GM19438 (cell line): Measurements from ENCODE around the gene LCMT1.
"Not testable (repeated sequence)": the region's sequence is repeated elsewhere in the genome, so short reads cannot be mapped to it uniquely, and the experiment has no call there.

Source experiments
- ATAC-seq: cut with Tn5 transposase; IDR thresholded peaks from one replicate; pipeline ENCODE4 v1.9.1; 2021; ENCODE audit warnings: low read depth; ENCODE audit not compliant: unreplicated experiment

Gene LCMT1

GRCh38 chr16:25111403-25112166 is at the start of gene LCMT1:
Gene LCMT1, plus strand, starts transcription at chr16:25111742. Its CDS starts 142 bp downstream, at chr16:25111884.
- peak; percentile 94 for ATAC-seq

GRCh38 chr16:25063102-25063501 is 48.4 kb upstream of the LCMT1 start:
- ATAC-seq = no peak

GRCh38 chr16:25063865-25064264 is 47.7 kb upstream of the LCMT1 start:
- ATAC-seq = no peak

- not testable (repeated sequence) for ATAC-seq
These were observed 47.3 kb upstream of the LCMT1 start for GRCh38 chr16:25064281-25064680.

DNA sequence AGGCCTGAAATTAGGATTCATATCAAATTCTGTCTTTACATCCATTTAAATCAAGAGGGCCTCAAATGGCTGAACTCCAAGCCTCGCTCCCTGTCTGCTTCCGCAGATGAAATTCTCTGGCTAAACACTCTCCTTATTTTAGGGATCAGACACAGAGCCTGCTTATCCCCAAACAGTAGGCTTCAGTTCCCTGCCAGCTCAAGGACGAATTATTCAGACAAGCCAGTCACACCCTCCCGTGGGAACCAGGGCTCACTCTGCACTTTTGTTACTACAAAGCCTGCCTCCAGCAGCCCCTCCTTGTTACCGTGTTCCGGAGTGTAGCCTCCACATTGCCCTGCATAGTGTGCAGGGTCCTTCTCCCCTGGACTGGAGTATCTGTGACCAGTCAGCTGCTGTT is 46.6 kb upstream of the LCMT1 start:
- ATAC-seq = no peak

DNA sequence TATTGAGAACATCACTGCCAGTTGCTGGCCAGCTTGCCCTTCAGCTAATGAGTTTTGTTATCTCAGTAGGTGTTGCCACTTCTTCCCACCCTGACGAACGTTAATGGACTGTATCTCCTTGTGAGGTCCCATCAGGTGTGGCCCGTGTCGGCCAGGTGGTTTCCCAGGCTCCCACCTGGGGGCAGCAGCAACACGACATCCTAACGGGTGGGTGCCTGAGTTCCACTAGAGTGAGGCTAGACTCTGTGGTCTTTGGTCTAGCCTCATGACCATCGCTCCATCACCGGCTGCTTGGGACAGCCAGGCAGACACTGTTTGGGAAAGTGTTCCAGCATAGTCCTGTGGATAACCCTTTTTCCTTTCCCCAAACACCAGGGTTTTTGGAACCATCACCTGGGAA is 45.6 kb upstream of the LCMT1 start:
- no peak for ATAC-seq

DNA sequence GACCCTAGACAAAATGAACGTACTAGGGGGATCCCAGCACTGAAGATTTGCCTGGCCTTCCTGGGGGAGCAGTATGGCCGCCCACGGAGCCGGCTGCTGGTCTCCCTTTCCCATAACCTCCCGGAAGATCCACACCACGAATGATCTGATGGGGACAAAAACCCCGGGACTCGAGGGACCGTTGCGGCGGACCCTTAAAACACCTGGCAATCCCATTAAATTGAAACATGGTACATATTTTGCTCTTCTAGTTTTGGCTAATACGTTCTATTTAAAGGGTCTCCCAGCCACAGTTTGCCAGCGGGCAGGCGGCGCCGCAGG is 45.2 kb upstream of the LCMT1 start:
- ATAC-seq = no peak

GRCh38 chr16:25066747-25067631 is 44.6 kb upstream of the LCMT1 start:
- peak; percentile 93 for ATAC-seq

GRCh38 chr16:25073854-25074253 is 37.7 kb upstream of the LCMT1 start:
- ATAC-seq = no peak

GRCh38 chr16:25078386-25078978 is 33.1 kb upstream of the LCMT1 start:
- no peak for ATAC-seq

DNA sequence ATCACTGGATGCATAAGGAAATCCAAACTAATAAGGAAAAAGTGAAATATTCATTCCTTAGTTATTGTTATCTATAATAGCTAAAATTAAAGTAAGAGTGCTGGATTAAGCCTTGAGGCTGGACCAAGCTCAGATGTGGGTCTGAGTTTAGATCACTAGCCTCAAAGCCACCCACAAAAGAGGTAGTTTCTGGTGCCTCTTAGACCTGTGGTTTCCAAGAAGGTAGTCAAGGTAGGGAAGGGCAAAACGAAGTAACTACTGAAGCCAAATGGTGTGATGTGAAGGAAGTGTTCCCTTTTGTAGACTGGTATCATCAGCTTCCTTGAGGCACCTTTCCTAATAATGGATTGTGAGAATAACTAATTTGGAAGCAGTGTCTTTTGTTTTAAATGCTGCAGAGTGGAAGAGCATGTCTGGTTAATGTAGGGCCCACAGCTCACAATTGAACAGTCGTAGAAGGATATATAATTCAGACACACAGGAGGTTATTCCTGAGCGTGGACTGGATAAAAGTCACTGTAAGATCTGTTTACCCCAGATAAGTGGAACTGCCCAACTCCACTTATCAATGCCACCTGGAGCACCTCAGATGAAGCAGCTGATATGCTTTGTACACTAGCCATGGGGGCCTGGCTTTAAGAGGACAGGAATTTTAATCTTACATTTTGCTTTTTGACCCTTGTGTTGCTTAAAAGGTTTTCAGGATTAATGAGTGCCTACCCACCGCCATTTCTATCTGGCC is 31.7 kb upstream of the LCMT1 start:
- no peak for ATAC-seq

DNA sequence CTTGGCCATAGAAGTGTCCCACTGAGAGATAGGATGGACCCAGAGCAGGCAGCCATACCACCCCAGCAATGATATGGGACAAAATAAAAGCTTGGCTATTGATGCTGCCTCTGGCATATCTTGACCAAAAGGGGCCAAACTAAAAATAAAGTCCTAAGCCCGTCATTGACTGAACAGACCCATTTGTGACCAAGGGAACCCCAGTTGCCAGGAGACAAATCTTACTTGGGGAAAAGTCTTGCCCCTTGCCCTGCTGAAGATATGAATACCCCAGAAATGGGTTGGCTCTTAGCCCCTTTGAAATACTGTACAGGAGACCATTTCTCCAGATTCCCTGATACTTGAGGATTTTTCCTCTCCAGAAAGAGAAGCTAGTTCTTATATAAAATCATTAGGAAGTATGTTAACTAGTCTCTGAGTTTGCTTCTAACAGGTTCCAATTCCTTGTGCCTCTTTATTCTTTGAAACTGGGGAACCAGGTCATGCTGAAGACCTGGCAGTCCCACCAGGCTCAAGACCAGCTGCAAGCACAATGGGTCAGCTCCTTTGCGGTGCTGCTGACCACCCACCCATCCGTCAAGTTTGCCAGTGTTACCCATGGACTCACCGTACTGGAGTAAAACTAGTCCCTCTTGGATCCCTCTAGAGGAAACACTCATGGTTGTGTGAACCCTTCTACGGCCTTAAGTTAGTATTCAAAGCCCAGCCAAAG is 31.0 kb upstream of the LCMT1 start:
- no peak for ATAC-seq

DNA sequence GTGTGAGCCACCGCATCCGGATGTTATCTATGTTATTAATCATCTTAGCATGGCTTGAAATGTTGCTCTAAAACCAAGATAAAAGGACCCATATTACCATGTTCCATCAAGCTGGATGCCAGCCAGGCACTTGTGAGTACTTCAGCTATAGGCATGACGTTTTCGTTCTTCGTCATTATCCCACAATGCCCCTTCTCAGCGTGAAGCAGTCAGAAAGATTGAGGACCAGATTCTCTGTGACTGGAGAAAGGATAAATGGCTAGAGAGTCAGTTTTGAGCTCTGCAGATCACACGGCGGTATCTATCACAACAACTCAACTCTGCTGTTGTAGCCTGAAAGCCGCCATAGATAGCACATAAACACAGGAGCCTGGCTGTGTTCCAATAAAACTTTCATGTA is 29.8 kb upstream of the LCMT1 start:
- no peak for ATAC-seq

DNA sequence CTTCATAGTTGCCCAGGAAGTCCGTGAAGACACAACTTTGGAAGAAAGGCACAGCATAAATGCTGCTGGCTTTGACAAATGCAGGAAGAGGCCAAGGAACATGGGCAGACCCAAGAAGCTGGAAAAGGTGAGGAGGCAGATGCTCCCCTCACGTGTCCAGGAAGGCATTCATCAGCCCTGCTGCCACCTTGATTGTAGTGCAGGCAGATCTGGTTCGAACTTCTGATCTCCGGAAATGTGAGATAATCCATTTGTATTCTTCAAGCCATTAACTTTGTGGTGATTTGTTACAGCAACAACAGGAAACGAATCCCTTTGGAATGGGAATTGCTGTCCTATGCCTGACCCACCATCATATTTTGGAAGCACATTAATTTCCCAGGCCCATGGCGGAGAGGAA is 28.5 kb upstream of the LCMT1 start:
- no peak for ATAC-seq

- no peak for ATAC-seq
These were observed 27.8 kb upstream of the LCMT1 start for GRCh38 chr16:25083701-25084100.

DNA sequence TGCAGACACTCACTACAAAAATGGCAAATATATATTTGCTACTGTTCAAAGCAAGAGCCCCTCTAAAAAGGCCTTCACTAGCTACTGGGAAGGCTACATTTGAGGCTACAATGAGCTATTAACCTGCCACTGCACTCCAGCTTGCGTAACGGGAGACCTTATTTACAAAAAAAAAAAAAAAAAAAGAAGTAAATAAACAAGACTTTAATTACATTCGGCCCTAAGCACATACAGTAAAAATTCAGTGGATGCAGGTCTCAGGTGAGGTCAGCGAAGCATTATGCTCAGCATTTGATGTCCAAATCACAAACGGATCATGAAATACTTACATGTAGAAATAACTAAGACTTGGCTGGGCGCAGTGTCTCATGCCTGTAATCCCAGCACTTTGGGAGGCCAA is 26.7 kb upstream of the LCMT1 start:
- ATAC-seq = no peak

- no peak for ATAC-seq
These were observed 23.8 kb upstream of the LCMT1 start for GRCh38 chr16:25087761-25088160.

DNA sequence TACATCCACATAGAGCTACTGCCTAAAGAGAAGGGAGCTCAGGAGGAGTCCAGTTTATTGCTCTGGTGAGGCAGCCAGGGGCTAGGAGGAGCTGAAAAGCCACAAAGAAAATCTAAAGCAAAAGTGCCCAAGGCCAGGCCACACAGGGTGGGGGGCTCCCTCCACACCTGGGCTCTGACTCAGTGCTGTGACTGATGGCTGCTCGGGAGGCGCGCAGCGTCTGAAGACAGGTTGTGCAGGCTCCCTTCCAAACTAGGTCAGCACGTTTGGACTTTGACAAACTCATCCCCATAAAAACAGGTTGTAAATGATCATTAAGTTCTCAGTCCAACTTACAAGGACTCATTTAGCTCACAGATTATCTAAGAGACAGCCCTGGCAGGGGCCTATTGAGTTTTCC is 22.2 kb upstream of the LCMT1 start:
- ATAC-seq = no peak

- ATAC-seq = no peak
These were observed 19.1 kb upstream of the LCMT1 start for GRCh38 chr16:25092441-25092840.
